Islet of Langerhans (tissue), 1 donor: ENCODE results near the gene ALDH16A1.
"Not testable (repeated sequence)": the region's sequence is repeated elsewhere in the genome, so short reads cannot be mapped to it uniquely, and the experiment has no call there.

Experiments used
- FAIRE-seq: peaks from one replicate; lab custom pipeline; 2011; peaks lifted over from hg19 to GRCh38; lab: Jason Lieb, UNC

ALDH16A1 gene

DNA sequence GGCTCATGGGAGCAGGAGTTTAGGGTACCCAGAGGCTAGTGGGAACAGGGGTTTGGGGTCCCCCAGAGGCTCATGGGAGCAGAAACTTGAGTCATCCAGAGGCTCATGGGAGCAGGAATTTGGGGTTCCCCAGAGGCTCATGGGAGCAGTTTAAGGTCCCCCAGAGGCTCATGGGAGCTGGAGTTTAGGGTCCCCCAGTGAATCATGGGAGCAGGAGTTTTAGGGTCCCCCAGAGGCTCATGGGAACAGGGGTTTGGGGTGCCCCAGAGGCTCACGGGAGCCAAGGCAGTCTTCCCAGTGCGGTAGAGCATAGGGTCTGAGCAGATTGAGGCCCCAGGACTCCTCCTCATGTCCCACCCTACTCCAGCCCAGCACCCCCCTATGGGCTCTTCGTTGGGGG is 12.3 kb downstream of the ALDH16A1 start:
- FAIRE-seq = no peak

DNA sequence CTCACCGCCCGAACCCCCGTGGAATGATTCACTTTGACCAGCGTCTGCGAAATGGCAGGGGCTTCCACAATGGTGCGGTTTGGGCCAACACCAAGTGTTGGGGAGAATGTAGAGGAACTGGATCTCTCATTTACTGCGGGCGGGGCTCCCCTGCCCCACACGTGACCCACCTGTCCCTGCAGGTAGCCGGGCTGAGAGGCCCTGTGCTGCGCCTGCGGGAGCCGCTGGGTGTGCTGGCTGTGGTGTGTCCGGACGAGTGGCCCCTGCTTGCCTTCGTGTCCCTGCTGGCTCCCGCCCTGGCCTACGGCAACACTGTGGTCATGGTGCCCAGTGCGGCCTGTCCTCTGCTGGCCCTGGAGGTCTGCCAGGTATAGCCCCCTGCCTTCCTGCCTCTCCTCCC is 15.2 kb downstream of the ALDH16A1 start:
- FAIRE-seq = no peak

- FAIRE-seq = no peak
Measured at GRCh38 chr19:49468746-49469447, 15.9 kb downstream of the ALDH16A1 start.

DNA sequence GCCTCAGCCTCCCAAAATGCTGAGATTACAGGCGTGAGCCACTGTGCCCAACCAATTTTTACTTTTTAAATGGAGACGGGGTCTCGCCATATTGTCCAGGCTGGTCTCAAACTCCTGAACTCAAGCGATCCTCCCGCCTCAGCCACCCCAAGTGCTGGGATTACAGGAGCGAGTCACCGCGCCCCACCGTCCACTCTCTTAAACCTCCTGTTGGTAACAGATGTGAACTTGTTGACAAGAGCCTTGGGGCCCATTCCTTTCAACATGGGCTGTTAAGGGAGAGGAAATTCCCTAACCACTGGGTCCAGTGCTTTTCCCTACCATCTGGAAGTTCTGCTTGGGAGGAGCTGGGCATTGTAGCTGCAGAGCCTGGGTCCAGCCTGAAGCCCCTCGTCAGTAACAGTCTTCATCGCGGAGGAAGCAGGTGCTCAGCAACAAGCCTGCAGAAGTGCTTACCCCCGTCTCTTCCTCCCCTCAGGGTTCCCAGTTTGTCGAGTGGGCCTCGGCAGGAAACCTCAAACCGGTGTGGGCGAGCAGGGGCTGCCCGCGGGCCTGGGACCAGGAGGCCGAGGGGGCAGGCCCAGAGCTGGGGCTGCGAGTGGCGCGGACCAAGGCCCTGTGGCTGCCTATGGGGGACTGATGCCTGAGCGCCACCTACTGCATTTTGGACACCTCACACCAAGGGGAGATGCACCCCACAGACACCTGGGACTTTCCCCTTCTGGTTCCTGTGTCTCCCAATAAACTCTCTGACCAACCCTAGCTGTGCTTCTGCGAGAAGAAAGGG is 17.0 kb downstream of the ALDH16A1 start:
- no peak for FAIRE-seq

- no peak for FAIRE-seq
Measured at GRCh38 chr19:49470615-49470978, 17.6 kb downstream of the ALDH16A1 start.

GRCh38 chr19:49472936-49473335 is 19.9 kb downstream of the ALDH16A1 start:
- no peak for FAIRE-seq

GRCh38 chr19:49473501-49473867 is 20.5 kb downstream of the ALDH16A1 start:
- FAIRE-seq = not testable (repeated sequence)

- FAIRE-seq = no peak
Measured at GRCh38 chr19:49473868-49474541, 21.0 kb downstream of the ALDH16A1 start, which contains the start of gene FLT3LG. Gene FLT3LG, plus strand, starts transcription at chr19:49474215. Its CDS starts 425 bp downstream, at chr19:49474640.

DNA sequence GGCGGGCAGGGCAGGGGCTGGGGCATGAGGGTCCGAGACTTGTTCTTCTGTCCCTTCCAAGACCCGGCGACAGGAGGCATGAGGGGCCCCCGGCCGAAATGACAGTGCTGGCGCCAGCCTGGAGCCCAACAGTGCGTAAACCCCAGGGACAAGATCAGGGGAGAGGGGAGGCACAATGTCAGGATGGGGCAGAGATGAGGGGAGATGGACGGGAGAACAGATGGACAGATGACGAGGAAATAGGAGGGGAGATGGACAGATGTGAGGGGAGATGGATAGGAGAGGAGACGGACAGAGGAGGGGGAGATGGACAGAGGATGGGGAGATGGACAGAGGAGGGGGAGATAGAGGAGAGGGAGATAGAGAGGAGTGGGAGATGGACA is 21.5 kb downstream of the ALDH16A1 start:
- no peak for FAIRE-seq

DNA sequence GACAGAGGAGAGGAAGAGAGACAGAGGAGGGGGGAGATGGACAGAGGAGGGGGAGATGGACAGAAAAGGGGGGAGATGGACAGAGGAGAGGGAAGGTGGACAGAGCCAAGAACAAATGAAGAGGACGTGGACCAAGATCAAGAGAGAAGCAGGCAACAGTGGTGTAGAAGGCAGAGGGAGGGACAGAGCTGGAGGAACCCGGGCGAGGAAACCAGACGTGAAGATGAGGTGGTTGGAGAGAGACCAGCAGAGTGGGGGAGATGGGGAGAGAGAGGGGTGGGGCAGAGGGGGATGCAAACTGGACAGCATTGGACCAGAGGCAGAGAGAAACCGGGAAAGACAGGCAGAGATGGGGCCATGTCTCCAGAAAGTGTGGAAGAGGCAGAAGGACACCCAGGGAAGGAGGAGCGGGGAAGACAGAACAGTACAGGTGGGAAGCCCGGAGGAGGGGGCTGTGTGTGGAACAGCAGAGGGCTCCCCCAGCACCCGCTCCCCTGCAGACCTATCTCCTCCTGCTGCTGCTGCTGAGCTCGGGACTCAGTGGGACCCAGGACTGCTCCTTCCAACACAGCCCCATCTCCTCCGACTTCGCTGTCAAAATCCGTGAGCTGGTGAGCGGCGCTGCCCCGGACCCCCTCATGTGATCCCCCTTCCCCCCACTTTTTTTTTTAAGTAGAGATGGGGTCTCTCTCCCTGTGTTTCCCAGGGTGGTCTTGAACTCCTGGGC is 22.3 kb downstream of the ALDH16A1 start:
- no peak for FAIRE-seq

GRCh38 chr19:49475995-49476880 is 23.2 kb downstream of the ALDH16A1 start:
- FAIRE-seq = no peak

GRCh38 chr19:49479975-49480628 is 27.1 kb downstream of the ALDH16A1 start:
- no peak for FAIRE-seq

GRCh38 chr19:49481020-49481683 is 28.1 kb downstream of the ALDH16A1 start:
- no peak for FAIRE-seq

DNA sequence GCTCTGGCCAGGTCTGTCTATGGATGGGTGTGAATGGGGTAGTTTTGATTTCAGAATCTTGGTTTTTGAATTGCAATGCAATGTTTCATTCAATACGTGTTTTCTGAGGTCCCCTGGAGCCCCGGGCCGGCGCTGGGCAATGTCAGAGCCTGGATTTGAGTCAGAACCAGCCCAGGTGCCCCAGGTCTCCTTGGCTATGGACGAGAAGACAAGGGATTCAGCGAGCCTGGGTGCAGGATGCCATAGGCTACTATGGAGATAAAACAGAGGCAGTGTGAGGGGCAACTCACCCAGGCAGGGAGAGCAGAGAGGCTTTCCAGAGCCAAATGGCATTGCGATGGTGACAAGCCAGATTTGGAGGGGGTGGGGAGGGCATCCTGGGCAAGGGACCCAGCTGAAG is 33.2 kb downstream of the ALDH16A1 start:
- FAIRE-seq = no peak

DNA sequence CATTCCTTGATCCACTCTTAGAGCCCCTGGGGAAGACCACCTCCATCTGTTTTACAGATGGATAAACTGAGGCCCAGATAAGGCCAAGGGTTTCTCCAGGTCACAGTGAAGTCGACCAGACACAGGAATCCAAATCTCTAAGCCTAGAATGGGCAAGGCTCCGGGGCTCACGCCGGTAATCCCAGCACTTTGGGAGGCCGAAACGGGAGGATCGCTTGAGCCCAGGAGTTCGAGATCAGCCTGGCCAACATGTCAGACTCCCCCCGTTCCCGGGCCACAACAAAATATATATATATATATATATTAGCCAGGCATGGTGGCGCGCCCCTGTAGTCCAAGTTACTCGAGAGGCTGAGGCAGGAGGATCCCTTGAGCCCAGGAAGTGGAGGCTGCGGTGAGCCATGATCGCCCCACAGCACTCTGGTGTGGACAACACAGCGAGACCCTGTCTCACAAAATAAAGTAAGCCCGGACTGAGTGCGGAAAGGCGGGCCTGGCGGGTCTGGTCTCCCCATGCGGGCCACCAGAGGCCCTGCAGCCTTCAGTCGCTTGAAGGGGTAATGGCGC is 33.8 kb downstream of the ALDH16A1 start:
- no peak for FAIRE-seq

- peak; percentile 85 for FAIRE-seq
Measured at GRCh38 chr19:49487277-49488045, 34.4 kb downstream of the ALDH16A1 start, which contains the start of gene RPL13A. Gene RPL13A, plus strand, starts transcription at chr19:49487608. Its CDS starts 22 bp downstream, at chr19:49487630.

- no peak for FAIRE-seq
Measured at GRCh38 chr19:49488046-49488862, 35.2 kb downstream of the ALDH16A1 start.

GRCh38 chr19:49488863-49489537 is 36.0 kb downstream of the ALDH16A1 start:
- FAIRE-seq = no peak
